ENCODE measurements around the gene C12orf60. TPM values are rescaled to one million over a fixed set of nuclear protein-coding genes. Genes with fewer than 3 reads are reported as not detected.

Gene C12orf60
- total RNA-seq, 4 donors from 2014 or later, result 0.88 TPM; not detected in 3

GRCh38 chr12:14846042-14846587 lies 42.6 kb downstream of the C12orf60 start:
- TF ChIP-seq CTCF (IDR thresholded peaks at IDR 0.05) (peak in 1 of 6 experiments; percentile 8), POLR2A (IDR thresholded peaks at IDR 0.05) (no peak)
- no peaks in the 10 kb centered on the region for H3K4me1 ChIP-seq
- H3K36me3 ChIP-seq, result no peaks in the 10 kb centered on the region
- H3K4me3 ChIP-seq, result no peak overlapping the region
- H3K27me3 ChIP-seq, result no peaks in the 10 kb centered on the region
- no peak overlapping the region for H3K27ac ChIP-seq
- H3K9me3 ChIP-seq, result no peaks in the 10 kb centered on the region
- DNase-seq, result no peak

GRCh38 chr12:14846876-14847580 lies 43.6 kb downstream of the C12orf60 start:
- Histone ChIP-seq H3K4me3 (no peak overlapping the region), H3K27me3 (no peaks in the 10 kb centered on the region), H3K27ac (no peak overlapping the region), H3K36me3 (no peaks in the 10 kb centered on the region), H3K9me3 (no peaks in the 10 kb centered on the region), H3K4me1 (no peaks in the 10 kb centered on the region)
- DNase-seq, result no peak
- TF ChIP-seq CTCF (IDR thresholded peaks at IDR 0.05) (no peak), POLR2A (IDR thresholded peaks at IDR 0.05) (no peak)

- Histone ChIP-seq H3K36me3 (no peaks in the 10 kb centered on the region), H3K4me3 (no peak overlapping the region), H3K4me1 (no peaks in the 10 kb centered on the region), H3K27ac (no peak overlapping the region), H3K9me3 (no peaks in the 10 kb centered on the region), H3K27me3 (no peaks in the 10 kb centered on the region)
- TF ChIP-seq POLR2A (IDR thresholded peaks at IDR 0.05), result no peak
- TF ChIP-seq CTCF (IDR thresholded peaks at IDR 0.05), result no peak
- DNase-seq, result no peak
These were observed 46.2 kb downstream of the C12orf60 start for GRCh38 chr12:14849661-14850060.

GRCh38 chr12:14850929-14851663 lies 47.6 kb downstream of the C12orf60 start:
- H3K27ac ChIP-seq, result no peak overlapping the region

GRCh38 chr12:14852880-14853279 lies 49.4 kb downstream of the C12orf60 start:
- Histone ChIP-seq H3K9me3 (no peaks in the 10 kb centered on the region), H3K27me3 (no peaks in the 10 kb centered on the region), H3K27ac (no peak overlapping the region), H3K4me1 (no peaks in the 10 kb centered on the region), H3K4me3 (no peak overlapping the region), H3K36me3 (no peaks in the 10 kb centered on the region)
- no peak for TF ChIP-seq POLR2A (IDR thresholded peaks at IDR 0.05)
- no peak for TF ChIP-seq CTCF (IDR thresholded peaks at IDR 0.05)
- no peak for DNase-seq

More at GRCh38 chr12:14850929-14851663, 47.6 kb downstream of the C12orf60 start:
- no peaks in the 10 kb centered on the region for H3K4me1 ChIP-seq
- no peaks in the 10 kb centered on the region for H3K36me3 ChIP-seq
- no peak for TF ChIP-seq CTCF (IDR thresholded peaks at IDR 0.05)
- TF ChIP-seq POLR2A (IDR thresholded peaks at IDR 0.05), result no peak
- DNase-seq, result no peak
- no peaks in the 10 kb centered on the region for H3K9me3 ChIP-seq
- H3K4me3 ChIP-seq, result no peak overlapping the region
- H3K27me3 ChIP-seq, result no peaks in the 10 kb centered on the region
